HG02610 (cell line): Measurements from ENCODE around the gene DRAP1.

Experiments
- ATAC-seq: cut with Tn5 transposase; IDR thresholded peaks from one replicate; pipeline ENCODE4 v1.9.1; 2021; ENCODE audit warnings: mild to moderate bottlenecking, moderate library complexity; ENCODE audit not compliant: unreplicated experiment

DRAP1 gene

DNA sequence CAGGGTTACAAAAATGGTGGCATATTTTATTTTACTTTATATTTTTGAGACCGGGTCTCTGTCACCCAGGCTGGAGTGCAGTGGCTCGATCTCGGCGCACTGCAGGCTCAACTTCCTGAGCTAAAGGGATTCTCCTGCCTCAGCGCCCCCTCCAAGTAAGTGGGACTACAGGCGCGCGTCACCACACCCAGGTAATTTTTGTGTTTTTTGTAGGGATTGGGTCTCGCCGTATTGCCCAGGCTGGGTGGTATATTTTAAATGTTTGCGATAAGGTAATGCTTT lies 18.4 kb upstream of the DRAP1 start:
- ATAC-seq, result no peak

DNA sequence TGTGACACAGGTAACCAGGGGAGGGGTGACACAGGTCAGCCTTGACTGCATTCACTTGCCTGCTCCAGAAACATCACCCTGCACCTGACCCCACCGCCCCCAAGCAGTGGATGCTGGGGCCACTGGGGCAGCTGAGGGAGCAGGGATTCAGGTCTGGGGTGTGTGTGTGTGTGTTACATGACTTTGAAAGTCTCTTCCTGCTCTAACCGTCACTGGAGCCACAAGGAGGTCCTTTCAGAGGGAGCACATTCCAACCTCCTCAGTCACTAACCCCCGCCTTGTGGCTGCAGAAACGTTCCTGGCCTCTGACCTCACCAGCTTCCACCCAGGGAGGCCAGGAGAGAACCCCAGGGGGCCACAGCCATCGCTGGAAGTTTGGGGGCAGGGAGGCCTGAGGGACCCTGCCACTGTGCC lies 16.2 kb upstream of the DRAP1 start:
- no peak for ATAC-seq

DNA sequence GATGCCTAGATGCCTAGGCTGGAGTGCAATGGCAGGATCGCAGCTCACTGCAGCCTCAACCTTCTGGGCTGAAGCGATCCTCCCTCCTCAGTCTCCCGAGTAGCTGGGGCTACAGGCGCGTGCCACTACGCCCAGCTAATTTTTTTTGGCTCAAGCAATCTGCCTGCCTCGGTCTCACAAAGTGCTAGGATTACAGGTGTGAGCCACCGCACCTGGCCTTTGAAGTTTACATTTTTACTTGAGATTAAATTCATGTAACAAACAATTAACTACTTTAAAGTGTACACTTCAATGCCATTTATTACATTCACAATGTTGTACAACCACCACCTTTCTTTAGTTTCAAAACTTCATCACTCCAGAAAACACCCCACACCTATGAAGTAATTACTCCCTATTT lies 15.5 kb upstream of the DRAP1 start:
- ATAC-seq, result no peak

DNA sequence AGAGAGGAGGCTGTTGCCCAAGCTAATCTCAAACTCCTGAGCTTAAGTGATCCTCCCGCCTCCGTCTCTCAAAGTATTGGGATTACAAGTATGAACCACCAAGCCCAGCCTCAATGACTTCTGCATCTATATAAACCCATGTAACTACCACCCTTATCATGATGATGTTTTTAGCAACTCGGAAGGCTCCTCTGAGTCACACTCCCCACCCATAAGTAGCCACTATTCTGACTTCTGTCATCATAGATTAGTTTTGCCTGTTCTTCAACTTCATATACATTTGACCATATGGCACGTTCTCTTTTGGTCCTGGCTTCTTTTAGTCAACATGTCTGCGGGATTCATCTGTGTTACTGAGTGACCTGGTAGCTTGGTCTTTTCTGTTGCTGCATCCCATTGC lies 12.6 kb upstream of the DRAP1 start:
- no peak for ATAC-seq

DNA sequence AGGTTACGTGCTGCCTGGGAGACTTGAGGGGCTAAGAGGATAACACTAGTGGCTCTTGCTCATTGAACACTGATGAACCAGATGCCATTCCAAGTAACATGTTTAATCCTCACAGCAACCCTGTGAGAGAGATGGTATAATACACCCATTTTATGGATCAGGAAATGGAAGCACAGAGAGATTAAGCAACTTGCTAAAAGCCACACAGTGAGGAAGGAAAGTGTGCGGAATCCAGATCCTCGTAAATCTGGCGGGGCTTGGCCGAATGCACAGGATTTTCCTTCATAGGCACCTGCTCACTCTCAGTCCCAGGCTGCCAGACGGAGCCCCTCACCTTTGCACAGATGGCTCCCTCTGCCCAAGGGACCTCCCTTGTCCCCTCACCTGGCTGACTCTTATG lies 11.3 kb upstream of the DRAP1 start:
- ATAC-seq, result no peak

DNA sequence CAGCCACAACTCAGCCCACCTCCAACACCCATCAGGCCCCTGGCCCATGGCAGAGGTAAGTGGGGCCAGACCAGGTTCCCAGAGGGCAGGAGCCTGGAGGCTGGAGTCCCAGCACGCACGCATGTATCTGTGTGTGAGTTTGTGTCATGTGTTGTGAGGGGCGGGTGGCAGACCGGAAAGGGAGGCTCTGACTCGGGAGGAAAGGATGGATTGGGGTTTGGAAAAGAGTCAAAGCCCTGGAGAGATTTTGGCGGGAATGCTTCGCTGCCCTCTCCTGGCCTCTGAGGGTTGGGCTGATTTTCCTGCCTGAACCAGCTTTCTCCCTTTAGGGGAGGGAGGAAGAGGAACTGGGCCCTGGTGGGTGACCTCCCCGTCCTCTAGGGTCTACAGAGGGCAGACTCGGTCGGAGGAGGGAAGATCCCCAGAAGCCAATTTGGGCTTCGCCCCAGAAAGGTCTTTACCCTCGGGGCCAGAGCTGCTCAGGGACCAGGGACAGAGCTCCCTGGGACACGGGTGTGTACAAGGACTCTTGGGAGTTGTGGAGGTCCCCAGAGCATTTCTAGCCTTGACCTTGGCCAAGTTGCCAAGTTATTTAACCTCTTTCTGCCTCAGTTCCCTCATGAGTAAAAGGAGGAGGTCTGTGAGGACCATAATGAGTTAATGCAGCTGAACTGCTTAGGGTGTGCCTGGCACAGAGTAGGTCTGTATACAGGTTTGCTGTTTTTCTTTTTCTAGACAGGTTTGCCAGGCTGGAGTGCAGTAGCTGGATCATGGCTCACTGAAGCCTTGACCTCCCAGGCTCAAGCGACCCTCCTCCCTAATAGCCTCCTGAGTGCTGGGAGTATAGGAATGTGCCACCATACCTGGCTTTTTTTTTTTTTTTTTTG lies 7.3 kb upstream of the DRAP1 start:
- ATAC-seq, result no peak

DNA sequence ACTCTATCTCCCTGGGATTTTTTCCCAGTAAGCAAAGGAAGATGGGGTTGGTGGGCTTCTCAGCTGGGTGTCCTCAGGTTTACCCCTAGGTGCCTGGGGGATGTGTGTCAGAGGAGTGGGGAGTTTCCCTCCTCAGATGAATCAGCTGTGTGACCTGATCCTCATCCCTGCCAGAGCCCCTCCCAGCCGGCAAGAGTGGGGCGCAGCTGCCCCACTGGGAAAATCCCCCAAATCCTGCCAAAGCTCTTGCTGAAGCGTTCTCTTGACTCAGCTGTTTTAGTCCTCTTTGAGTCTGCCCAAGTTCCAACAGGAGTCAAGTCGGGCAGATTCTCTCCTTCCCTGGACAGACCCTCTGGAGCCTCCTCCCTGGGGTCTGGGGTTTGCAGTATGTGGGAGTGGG lies 6.4 kb upstream of the DRAP1 start:
- no peak for ATAC-seq

DNA sequence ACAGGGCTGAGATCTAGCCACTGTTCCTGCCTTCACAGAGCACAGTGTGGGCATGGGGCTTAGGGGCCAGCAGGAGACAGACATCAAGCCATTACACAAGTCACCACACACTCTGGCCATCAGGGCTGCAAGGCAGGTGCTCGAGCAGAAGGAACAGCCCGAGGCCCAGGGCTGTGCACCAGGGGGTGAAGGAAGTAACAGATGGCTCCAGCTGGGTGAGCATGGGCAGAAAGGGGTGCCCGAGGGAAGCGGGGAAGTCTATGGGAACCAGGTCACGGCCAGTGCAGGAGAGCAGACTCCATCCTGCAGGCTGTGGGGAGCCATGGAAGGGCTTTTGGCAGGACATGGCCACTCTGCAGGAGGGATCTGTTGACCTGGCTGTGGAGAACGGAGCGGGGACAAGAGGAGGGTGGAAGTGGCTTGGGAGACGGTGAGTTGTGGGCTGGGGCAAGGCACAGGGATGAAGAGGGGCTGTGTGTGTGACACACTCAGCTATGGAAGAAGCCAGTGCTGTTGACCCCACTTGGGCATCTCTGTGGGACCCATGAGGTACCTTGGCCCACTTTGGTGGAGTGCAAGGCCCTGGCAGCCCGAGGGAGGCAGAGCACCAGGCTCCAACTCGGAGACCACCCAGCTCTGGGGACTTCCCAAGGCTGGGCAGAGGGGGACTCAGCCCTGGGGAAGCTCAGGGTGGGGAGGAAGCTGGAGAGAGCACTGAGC lies 4.0 kb upstream of the DRAP1 start:
- no peak for ATAC-seq

DNA sequence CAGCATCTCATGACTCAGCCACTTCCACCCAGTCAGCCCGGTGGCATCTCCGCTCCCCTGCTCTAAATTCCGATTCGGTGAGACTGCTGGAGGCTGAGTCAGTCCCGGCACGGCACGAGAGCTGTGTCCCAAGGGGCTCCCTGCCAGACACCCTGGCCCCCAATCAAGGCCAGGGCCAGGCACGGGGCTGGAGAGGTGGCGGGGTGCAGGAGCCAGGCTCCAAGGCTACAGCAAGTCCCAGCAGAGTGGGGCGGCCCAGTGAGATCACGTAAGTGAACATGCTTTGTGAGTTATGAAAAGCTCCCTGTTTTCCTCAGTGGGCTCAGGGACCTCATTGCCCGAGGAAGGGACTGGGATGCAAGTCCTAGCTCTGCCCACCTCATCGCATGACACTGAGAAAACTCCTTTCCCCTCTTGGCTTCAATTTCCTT lies 3.4 kb upstream of the DRAP1 start:
- no peak for ATAC-seq

DNA sequence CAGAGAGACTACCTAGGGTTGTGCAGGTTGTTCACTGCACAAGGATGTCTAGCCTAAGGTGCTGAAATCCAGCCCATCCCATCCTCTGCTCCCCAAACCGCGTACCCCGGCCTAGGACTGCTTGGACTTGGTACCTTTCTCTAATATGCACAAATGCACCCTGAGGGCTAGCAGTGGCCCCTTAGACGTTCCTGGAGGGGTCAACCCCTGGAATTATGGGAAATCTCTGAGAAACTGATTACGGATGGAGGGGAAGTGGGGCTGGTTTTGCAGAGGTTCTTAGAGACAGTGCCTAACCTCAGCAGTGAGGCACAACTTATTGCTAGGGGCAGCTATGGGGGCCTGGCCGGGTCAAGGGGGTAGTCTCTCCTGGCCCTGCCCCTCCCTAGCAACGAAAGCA lies 2.8 kb upstream of the DRAP1 start:
- ATAC-seq, result no peak

DNA sequence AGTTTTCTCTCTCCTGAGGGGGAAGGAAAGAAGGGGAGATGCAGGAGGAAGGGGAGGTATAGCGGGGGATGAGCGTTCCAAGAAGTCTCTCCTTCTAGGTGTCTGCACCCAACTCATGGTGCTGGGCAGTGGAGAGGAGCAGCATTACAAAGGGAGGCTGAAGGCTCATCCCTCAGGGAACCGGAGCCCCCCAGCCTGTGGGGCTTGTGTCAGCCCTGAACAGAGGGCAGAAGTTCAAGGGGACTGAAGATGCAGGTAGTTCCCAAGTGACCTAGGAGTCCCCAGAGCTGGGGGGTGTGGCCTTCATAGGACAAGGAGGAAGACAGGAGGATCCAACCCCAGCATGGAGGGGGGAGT lies 2.2 kb upstream of the DRAP1 start:
- ATAC-seq, result no peak

DNA sequence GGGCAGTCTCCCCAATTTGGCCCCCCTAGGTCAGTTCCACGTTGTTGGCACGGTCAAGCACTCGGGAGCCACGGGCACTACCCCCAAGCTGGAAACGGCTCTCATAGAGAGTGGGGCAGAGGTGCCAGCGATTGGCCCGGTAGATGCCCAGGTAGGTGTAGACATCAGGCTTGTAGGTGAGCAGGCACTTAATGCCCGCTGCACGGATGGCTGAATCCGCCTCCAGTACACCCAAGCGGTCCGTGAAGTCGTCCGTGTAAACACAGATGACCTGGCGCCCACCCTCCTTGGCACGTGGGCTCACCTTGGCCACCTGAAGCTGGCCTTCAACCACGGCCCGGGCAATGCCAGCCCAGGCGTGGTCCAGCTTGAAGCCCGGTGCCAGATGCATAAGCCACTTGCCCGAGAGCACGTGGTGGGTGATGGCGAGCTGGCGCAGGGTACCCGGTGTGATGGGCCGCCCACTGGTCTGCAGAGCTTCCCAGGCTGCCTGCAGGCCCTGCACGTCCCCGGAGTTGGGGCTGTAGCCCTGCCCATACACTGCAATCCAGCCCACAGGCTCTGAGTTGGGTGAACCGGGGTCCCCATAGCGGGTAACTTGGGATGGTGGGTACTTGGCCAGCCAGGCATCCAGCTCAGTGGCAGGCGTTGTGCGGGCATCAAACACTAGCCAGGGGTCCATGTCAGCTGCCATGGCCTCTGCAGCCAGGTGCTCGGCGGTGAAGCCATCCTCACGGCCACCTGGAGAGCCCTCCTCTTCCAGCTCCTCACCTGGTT lies 1.6 kb upstream of the DRAP1 start:
- ATAC-seq, result no peak

DNA sequence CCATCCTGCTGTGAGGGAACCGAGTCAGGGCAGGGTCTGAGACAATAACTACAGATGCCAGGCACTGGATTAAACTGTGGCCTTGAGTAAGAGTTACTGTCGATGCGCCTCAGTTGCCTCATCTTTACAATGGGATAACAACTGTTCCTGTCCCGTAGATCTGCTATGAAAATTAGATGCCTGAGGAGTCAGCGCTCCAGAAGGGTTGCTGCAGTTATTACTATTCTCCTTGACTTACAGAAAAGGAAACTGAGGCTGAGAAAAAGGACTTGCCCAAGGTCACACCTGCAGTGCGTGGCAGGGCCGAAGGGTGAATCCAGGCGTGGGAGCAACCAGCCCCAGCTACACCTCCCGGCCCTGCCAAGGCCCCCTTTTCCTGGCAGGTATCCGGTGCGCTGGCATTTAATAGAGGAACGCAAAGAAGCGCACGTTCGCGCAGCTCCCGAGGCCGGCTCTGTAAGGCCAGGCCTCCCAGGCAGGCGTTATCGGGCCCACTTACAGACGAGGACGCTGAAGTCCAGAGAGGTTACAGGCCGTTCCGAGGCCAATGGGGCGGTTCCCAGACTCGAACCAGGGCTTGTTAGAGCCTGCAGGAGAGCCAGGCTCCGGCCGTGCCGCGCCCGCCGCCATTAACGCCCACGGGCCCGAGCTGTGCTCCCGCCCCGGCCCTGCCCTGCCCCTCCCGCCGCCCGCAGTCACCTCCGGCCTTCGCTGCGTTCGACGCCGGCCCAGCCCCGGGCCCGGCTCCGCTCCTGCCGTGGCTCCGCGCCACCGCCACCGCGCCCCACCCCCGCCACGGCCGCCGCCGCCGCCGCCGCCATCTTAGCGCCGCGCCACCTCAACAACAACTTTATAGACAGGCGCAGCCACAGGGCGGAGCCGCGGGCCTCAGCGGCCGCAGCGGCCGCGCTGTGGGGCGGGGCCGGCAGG lies 750 bp upstream of the DRAP1 start, which contains the start of gene C11orf68:
Gene C11orf68, minus strand, starts transcription at position 852 of the 930 bp plus-strand sequence. Its CDS starts 31 bp downstream, at position 821.
- ATAC-seq, result peak; percentile 45

DNA sequence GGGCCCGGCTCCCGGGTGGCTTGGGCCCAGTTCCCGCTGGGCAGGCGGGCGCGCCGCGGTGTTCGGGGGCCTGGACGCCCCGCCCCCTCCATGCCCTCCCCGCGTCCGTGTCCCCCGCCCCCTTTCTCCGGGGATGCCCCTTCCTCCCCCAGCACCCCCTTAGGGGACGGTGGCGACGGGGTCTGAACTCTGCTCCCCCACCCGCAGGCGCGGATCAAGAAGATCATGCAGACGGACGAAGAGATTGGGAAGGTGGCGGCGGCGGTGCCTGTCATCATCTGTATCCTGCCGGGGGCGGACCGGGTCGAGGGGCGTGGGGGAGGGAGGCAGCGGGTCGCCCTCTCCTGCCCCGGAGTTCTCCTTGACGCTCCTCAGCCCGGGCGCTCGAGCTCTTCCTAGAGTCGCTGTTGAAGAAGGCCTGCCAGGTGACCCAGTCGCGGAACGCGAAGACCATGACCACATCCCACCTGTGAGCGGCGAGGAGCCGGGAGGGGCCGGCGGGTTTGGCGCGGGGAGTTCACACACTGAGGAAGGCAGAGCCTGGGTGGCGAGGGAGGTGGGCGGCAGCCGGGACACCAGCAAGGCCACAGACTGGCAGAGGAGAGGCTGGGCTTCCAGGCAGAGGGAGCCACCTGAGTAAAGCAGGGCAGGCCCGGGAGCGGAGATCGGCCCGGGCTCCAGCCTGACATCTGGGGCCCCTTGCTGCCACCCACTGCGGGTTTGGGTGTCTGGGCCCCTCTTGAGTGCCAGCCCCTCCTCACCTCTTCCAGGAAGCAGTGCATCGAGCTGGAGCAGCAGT lies 546 bp downstream of the DRAP1 start:
- ATAC-seq, result peak; percentile 28

DNA sequence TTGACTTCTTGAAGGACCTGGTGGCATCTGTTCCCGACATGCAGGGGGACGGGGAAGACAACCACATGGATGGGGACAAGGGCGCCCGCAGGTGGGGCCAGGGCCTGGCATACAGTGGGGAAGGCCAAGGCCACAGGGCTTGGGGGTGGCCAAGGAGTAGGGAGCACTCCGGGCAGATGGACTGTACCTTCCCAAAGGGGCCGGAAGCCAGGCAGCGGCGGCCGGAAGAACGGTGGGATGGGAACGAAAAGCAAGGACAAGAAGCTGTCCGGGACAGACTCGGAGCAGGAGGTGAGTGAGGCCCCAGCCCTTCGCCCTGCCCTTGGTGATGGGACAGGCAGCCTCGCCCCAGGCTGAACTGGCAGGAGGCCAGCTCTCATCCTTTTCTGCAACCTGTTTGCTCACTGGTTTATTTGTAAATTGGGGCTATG lies 1.2 kb downstream of the DRAP1 start:
- ATAC-seq, result no peak

DNA sequence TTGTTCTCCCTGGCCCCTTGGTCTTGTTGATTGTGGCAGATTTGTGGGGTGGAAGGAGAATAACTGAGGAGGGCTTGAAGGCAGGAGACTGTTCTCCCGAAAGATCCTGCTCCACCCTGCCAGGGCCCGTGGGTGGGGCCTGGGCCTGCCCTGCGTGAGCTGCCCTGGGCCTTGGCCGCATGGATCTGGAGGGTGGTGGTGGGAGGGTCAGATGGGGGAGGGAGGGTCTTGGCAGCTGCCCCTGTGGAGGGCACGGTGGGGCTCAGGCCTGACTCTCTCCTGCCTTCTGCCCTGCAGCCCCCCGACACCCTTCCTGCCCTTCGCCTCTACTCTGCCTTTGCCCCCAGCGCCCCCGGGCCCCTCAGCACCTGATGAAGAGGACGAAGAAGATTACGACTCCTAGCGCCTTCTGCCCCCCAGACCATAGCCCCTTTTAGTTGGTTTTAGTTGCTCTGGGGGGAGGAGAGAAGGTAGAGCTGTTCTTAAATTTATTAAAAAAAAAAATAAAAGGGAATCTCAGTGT lies 1.9 kb downstream of the DRAP1 start:
- no peak for ATAC-seq

DNA sequence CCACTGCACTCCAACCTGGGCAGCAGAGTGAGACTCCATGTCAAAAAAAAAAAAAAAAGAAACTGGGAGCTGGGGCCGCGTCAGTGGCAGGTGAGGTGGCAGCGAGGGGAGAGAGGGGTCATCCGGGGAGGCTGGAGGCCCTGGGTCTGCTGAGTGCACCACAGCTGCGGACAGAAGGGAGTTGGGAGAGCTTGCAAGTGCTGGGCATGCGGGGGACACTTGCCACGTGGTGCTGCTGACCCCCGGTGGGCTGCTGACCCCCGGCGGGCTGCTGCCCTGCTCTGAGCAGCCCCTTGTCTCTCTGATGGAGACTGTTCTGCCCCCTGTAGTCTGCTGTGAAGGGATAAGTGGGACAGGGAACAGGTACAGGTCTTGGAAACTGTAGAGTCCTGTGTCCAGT lies 2.6 kb downstream of the DRAP1 start:
- ATAC-seq, result no peak

DNA sequence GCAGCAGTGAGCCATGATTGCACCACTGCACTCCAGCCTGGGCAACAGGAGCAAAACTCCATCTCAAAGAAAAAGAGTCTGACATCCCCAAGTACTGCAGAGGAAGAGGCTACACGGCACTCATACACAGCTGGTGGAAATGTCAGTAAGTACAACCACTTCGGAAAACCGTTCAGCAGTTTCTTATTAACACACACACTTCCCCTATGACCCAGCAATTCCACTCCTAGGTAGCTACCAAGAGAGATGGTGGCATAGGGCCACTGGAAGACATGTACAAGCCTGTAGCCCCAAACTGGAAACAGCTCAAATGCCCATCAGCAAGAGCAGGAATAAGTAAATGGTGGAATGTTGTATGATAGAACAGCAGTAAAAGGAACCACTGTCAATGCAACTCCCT lies 3.3 kb downstream of the DRAP1 start:
- no peak for ATAC-seq

DNA sequence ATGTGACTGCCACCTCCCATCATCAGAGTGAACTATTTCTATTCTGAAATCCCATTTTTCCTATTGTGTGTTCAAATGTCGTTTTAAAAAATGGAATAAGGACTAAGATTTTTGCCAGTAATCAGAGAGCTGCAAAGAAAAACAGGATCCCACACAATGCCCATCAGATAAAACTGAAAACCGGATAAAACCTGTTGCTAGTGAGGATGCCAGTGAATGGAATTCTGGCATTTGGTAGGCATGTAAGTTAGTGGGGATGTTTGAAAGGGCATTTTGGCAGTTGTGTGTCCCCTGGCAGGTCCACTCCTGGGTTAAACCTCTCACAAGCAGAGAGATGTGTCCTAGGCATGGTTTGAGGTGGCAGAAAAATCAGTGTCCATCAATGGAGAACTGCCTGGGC lies 6.2 kb downstream of the DRAP1 start:
- no peak for ATAC-seq
